T-helper 1 cell treated with Interleukin-12 subunit alpha and Interleukin-12 subunit beta and Interleukin-4 antibody, amounts not matched to agents 30 ng/mL and 1 ng/mL, for 36 hours (primary cell): ENCODE data around the gene DUSP3. TPM values are rescaled to one million over a fixed set of nuclear protein-coding genes. Genes with fewer than 3 reads are reported as not detected.

Experiments
- intact Hi-C: fragments of 100-400 bp; cut with micrococcal nuclease; formaldehyde crosslinking; loops from one replicate; pipeline ENCODE4 v1.15.1; 2024
- total RNA-seq: library from RNA; stranded (reverse); gene quantifications from 2 replicates; pipeline ENCODE4 v1.2.3, GENCODE V29; 2022

The DUSP3 gene
- total RNA-seq, 1 donor from 2014 or later: 4.6 TPM

GRCh38 chr17:43769426-43769825 lies 9.4 kb downstream of the DUSP3 start:
- intact Hi-C loops: no loop called here

- intact Hi-C loops: no loop called here
Measured at GRCh38 chr17:43768943-43769342, 9.8 kb downstream of the DUSP3 start.

GRCh38 chr17:43768382-43768781 lies 10.4 kb downstream of the DUSP3 start:
- intact Hi-C loops: no loop called here

- intact Hi-C loops: no loop called here
Measured at GRCh38 chr17:43767713-43768059, 11.1 kb downstream of the DUSP3 start.

- intact Hi-C loops: no loop called here
Measured at GRCh38 chr17:43767053-43767712, 11.6 kb downstream of the DUSP3 start.

- intact Hi-C loops: no loop called here
Measured at GRCh38 chr17:43766413-43767052, 12.2 kb downstream of the DUSP3 start.

GRCh38 chr17:43760254-43760852 lies 18.4 kb downstream of the DUSP3 start:
- intact Hi-C loops: loop anchor here (1.0 kb wide), 3 partner anchors 40 to 184 kb away; no protein-coding TSS in a partner anchor

- intact Hi-C loops: loop anchor here (1.0 kb wide), 3 partner anchors 40 to 184 kb away; no protein-coding TSS in a partner anchor
Measured at GRCh38 chr17:43759836-43760235, 18.9 kb downstream of the DUSP3 start.

GRCh38 chr17:43758497-43759174 lies 20.1 kb downstream of the DUSP3 start, which contains the start of gene SOST:
Gene SOST (minus strand): TSS chr17:43758791. CDS start chr17:43758741, 50 bp downstream.
- intact Hi-C loops: no loop called here

- intact Hi-C loops: no loop called here
Measured at GRCh38 chr17:43758086-43758485, 20.7 kb downstream of the DUSP3 start.

GRCh38 chr17:43757171-43757660 lies 21.6 kb downstream of the DUSP3 start:
- intact Hi-C loops: no loop called here

- intact Hi-C loops: no loop called here
Measured at GRCh38 chr17:43756201-43756600, 22.6 kb downstream of the DUSP3 start.

- intact Hi-C loops: no loop called here
Measured at GRCh38 chr17:43755389-43755875, 23.3 kb downstream of the DUSP3 start.

GRCh38 chr17:43754947-43755346 lies 23.8 kb downstream of the DUSP3 start:
- intact Hi-C loops: no loop called here

- intact Hi-C loops: no loop called here
Measured at GRCh38 chr17:43753493-43754129, 25.2 kb downstream of the DUSP3 start.

GRCh38 chr17:43750153-43750552 lies 28.6 kb downstream of the DUSP3 start:
- intact Hi-C loops: no loop called here

- intact Hi-C loops: no loop called here
Measured at GRCh38 chr17:43745541-43745940, 33.2 kb downstream of the DUSP3 start.

- intact Hi-C loops: no loop called here
Measured at GRCh38 chr17:43741636-43742035, 37.1 kb downstream of the DUSP3 start.

- intact Hi-C loops: no loop called here
Measured at GRCh38 chr17:43740541-43740940, 38.2 kb downstream of the DUSP3 start.

GRCh38 chr17:43737722-43738121 lies 41.1 kb downstream of the DUSP3 start:
- intact Hi-C loops: no loop called here

- intact Hi-C loops: no loop called here
Measured at GRCh38 chr17:43736389-43736788, 42.4 kb downstream of the DUSP3 start.
